NCI-H128 (cell line): ENCODE measurements around the gene PPP1R26.

Source experiments
- DNase-seq: peaks from one replicate; lab custom pipeline; 2025; ENCODE audit not compliant: unreplicated experiment; lab: John Stamatoyannopoulos, UW

PPP1R26 gene

GRCh38 chr9:135487281-135488012, 7.9 kb downstream of the PPP1R26 start:
- no peak for DNase-seq

DNA sequence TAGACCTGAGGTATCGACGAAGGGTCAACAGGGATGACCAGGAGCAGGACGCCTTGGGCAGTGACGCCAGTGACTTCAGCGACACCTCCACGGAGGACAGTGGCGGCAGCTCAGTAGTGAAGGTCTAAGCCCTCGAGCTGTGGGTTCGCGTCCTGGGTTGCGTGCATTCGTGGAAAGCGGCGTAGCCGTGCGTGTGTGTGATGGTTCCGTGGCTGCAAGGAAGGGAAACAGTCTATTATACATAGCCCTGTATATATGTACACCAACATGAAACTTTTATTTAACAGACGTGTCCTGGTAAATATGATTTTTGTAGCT, 8.4 kb downstream of the PPP1R26 start:
- DNase-seq, result no peak

- DNase-seq, result no peak
These were observed 8.9 kb downstream of the PPP1R26 start for GRCh38 chr9:135488527-135488926.

GRCh38 chr9:135489188-135489906, 9.8 kb downstream of the PPP1R26 start:
- no peak for DNase-seq

- no peak for DNase-seq
These were observed 10.7 kb downstream of the PPP1R26 start for GRCh38 chr9:135490166-135490870.

DNA sequence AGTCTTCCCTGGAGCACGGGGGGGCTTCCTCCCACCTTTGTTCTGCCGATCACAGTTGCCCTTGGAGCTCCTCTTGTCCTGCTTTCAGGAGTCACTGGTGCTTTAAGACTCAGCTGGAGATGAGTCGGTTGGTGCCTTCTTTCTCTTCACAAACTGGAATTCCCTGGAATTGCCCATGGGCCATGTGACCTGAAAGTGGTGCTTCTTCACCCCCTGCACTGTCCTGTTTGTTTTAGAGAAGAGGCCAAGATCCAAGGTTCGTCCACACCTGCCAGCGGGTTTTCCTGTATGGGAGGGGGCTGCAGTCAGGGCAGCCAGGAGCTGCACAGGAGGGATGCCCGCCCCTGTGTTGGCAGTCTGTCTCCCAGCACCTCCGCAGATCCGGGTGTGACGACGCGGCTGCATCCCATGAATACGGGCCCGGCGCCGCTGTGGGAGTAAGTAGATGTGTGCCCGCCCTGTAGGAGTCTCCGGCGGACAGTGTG, 11.4 kb downstream of the PPP1R26 start:
- DNase-seq, result no peak

- no peak for DNase-seq
These were observed 12.2 kb downstream of the PPP1R26 start for GRCh38 chr9:135491764-135492163.

DNA sequence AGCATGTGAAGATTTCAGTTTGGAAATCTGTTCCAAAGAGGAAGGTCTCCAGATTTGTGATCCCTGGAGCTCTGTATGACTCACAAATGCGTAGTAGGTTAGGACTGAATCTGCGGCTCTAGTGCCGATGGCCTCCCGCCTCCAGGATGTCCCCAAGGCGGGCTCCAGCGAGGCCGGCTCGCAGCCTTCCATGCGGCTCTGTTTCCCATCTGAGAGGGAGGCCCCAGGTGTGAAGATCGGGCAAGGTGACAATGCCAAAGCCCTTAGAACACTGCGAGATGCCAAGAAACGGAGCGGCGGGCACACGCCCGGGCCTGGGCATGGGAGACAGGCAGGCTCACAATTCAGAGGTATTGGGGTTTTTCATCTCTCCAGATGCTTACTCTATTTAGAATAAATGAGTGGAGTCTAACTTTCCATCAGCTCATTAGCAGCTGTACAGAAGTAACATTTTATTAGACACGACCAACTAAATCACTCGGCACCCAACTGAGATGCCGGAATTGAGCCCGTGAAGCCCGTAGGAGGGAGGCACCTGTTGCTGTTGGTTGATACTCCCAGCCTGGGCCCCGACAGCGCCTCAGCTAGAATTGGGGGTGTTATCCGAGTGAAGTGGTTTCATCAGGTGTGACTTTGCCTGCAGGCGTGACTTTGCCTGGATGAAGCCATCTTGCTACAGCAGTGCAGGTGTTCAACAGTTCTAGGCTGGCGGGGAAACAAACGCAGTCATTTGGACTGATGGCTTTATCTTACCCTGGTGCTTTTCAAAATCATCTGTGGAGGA, 13.5 kb downstream of the PPP1R26 start:
- no peak for DNase-seq

- no peak for DNase-seq
These were observed 15.4 kb downstream of the PPP1R26 start for GRCh38 chr9:135494791-135495559.

GRCh38 chr9:135498381-135499126, 19.0 kb downstream of the PPP1R26 start:
- no peak for DNase-seq

DNA sequence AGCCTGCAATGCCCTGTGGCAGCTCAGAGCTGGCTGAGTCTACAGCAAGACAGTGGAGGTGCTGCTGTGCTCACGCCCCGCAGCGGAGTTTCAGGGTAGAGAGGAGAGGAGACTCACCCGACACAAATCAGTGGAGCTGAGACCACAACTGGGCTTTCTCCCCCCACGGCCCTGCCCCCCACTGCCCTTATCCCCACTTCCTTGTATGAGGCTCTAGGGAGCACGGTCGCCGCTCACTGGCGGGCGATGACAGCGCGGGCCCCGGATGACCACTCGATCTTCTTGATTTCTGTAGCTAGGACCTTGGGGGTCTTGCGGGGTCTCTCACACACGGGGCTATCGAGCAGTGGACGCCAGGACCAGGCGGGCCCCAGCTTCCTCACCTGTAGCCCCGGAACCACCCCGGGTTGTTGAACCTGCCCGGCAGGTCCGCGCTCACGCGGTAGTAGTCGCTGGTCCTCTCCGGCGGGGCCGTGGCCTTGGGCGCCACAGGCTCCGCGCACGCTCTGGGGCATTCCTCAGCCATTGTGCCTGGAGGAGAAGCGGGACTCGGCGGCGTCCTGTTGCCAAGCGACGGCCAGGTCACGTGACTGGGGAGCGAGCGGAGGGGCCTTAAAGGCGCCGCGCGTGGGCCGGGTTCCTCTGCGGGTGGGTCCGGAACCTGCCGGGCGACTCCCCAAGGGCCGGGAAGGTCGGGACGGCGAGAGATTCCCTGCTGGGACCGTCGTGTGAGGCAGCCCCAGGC, 19.9 kb downstream of the PPP1R26 start:
- DNase-seq, result peak; percentile 64

GRCh38 chr9:135500071-135500524, 20.5 kb downstream of the PPP1R26 start:
- no peak for DNase-seq

GRCh38 chr9:135500525-135501260, 21.1 kb downstream of the PPP1R26 start, which contains the start of gene MRPS2:
Gene MRPS2, plus strand, starts transcription at chr9:135500682. Its CDS starts 29 bp downstream, at chr9:135500711.
- DNase-seq, result peak; percentile 74

DNA sequence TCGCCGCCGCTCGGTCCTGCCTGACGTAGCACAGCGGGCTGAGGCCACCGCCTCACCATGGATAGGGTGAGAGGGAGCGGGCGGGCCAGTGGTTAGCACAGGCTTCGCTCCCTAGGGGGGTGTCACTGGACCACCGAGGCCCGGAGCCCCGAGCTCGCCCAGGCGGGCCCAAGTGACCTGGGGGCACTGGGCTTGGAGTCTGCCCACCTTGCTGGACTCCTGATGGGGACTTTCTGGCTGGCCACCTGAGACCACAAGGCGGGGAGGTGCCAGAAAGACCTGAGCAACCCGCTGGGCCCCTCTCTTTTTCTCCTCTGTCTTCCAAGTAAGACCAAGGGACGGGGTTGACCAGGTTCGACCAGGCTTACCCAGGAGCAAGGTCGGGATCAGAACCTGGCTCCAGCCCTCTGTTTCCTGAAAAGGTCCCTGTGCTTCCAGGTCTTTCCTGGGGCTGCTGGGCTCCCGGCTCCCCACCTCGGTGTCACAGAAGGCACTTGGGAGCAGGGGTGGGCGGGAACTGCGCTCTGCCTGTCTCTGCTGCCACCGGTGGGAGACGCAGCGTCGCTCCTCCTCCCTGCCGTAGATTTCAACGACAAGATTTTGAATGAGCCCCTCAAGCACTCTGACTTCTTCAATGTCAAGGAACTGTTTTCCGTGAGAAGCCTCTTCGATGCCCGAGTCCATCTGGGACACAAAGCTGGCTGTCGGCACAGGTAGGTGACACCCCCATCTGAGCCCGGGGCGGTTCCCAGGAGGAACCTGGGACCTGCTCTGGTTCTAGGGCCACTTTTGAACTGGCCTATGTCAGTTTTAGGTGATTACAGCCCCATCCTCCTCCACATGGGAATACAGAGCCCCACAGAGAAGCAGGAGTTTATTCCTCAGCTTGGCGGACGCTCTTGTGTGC, 21.9 kb downstream of the PPP1R26 start:
- DNase-seq, result no peak

- no peak for DNase-seq
These were observed 22.7 kb downstream of the PPP1R26 start for GRCh38 chr9:135502168-135502872.

- no peak for DNase-seq
These were observed 23.3 kb downstream of the PPP1R26 start for GRCh38 chr9:135502873-135503321.
